Measurements from ENCODE around the gene C6orf89.
"Not testable (repeated sequence)": the region's sequence is repeated elsewhere in the genome, so short reads cannot be mapped to it uniquely, and the experiment has no call there.

Gene C6orf89

DNA sequence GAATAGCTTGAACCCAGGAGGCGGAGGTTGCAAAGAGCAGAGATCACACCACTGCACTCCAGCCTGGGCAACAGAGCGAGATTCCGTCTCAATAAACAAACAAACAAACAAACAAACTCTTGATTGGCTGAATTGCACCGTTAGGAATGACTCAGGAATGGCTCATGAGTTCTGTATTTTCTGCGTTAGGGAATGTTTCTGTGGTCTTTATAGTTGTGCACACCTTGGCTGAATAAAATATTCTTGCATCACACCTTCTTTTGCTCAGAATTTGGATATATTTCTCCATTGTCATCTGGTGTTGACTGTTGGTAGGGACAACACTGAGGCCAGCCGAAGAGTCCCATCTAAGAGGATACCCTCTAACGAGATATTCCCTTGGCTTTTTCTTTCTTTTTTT, 49.1 kb downstream of the C6orf89 start:
- no peak overlapping the region for H3K27ac ChIP-seq
- H3K9me3 ChIP-seq (ENCODE audit: low read depth, low read length) = no peaks in the 10 kb centered on the region
- TF ChIP-seq FOXP2 (optimal IDR thresholded peaks at IDR 0.05; ENCODE audit: control extremely low read depth, extremely low read length, insufficient read depth) = no peak
- no peak for TF ChIP-seq POLR2AphosphoS5 (IDR thresholded peaks at IDR 0.05; ENCODE audit: borderline replicate concordance, low read depth, low read length)
- TF ChIP-seq EZH2 (IDR thresholded peaks at IDR 0.05) = no peak

DNA sequence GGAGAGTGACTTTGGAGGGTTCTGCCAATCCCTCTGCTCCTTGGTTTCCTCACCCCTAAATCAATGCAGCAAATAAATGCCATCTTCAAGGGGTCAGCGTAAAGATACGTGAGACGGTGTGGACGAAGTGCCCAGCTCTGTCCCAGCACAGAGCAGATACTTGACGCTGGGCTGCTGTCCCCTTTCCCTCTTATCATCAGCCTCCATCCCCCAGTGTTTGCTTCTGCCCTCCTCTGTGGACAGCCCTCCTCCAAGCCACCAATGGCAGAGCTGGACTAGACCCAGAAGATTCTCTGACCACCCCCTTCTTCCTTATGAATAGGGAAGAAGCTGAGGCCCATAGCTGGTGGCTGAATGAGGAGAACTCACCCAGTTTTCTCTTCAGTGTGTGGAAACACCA, 51.1 kb downstream of the C6orf89 start:
- Histone ChIP-seq H3K27ac (no peak overlapping the region), H3K36me3 (ENCODE audit: insufficient read depth, low read length) (no peaks in the 10 kb centered on the region), H3K9me3 (ENCODE audit: low read depth, low read length) (no peaks in the 10 kb centered on the region), H3K4me3 (no peak overlapping the region), H3K9ac (ENCODE audit: insufficient read length) (no peak overlapping the region)
- no peak for DNase-seq (ENCODE audit: low read depth, low spot score)
- TF ChIP-seq POLR2AphosphoS5 (IDR thresholded peaks at IDR 0.05; ENCODE audit: borderline replicate concordance, low read depth, low read length) (no peak), FOXP2 (optimal IDR thresholded peaks at IDR 0.05; ENCODE audit: control extremely low read depth, extremely low read length, insufficient read depth) (no peak), EZH2 (IDR thresholded peaks at IDR 0.05) (no peak)

More for the DNA sequence above, 49.1 kb downstream of the C6orf89 start:
- no peak for DNase-seq (ENCODE audit: low read depth, low spot score)
- Histone ChIP-seq H3K4me3 (no peak overlapping the region), H3K9ac (ENCODE audit: insufficient read length) (no peak overlapping the region), H3K36me3 (ENCODE audit: insufficient read depth, low read length) (no peaks in the 10 kb centered on the region)

DNA sequence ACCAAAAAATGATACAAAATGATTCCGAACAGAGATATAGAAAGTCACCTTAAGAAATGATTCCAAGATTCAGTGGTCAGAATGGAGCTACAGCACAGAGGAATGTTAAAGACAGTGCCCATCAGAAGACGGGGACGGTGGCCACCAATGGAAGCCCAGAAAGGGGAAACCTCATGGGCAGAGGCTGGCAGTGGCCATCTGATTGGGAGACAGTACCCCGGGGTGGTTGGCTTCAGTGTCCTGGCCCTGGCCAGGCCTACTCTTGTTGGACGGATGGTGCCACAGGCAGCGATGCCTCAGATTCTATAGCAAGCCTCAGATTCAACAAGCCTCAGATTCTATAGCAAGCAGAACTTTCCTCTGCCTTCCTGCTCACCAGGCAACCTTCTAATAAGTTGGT, 52.1 kb downstream of the C6orf89 start:
- no peak overlapping the region for H3K4me3 ChIP-seq
- TF ChIP-seq FOXP2 (optimal IDR thresholded peaks at IDR 0.05; ENCODE audit: control extremely low read depth, extremely low read length, insufficient read depth) = no peak
- TF ChIP-seq EZH2 (IDR thresholded peaks at IDR 0.05) = no peak
- no peak for TF ChIP-seq POLR2AphosphoS5 (IDR thresholded peaks at IDR 0.05; ENCODE audit: borderline replicate concordance, low read depth, low read length)
- DNase-seq (ENCODE audit: low read depth, low spot score) = no peak

DNA sequence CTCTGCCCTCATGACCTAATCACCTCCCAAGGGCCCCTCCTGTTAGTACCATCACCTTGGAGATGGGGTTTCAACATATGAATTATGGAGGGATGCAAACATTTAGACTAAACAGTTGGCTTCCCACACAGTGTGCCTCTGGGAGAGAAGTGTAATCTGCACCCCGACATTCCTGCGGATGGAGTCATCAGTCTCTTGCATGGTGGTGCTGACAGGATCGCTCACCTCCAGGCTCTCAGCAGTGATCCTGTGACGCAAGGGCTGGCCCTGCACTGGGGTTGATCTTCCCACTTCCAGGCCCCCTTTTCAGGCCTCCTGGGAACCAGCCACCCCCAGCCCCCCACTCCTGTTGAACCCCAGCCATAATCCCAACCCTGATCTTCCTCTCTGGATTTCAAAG, 52.8 kb downstream of the C6orf89 start:
- H3K27ac ChIP-seq = no peak overlapping the region
- DNase-seq (ENCODE audit: low read depth, low spot score) = no peak
- no peaks in the 10 kb centered on the region for H3K36me3 ChIP-seq (ENCODE audit: insufficient read depth, low read length)

More for the DNA sequence above, 52.1 kb downstream of the C6orf89 start:
- H3K9me3 ChIP-seq (ENCODE audit: low read depth, low read length) = no peaks in the 10 kb centered on the region
- H3K27ac ChIP-seq = no peak overlapping the region
- H3K9ac ChIP-seq (ENCODE audit: insufficient read length) = no peak overlapping the region
- H3K36me3 ChIP-seq (ENCODE audit: insufficient read depth, low read length) = no peaks in the 10 kb centered on the region

DNA sequence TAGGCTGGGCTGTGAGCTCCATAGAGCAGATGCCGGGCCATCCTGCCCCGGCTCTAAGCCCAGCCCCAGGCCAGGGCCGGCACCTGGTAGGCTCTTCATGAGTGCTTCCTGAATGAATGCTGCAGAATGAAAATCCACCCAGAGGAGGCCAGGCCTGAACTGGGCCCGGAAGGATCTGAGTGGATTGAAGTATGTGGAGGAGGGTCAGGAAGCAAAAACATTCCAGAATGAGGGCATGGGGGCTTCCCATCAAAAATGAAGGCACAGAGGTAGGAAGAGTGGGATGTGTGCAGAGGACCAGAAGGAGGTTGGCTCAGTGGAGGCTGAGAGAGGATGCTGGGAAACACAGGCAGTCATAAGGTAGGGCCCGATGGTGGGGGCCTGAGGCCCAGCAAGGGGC, 53.3 kb downstream of the C6orf89 start:
- DNase-seq (ENCODE audit: low read depth, low spot score); H3K36me3 ChIP-seq (ENCODE audit: insufficient read depth, low read length); H3K9me3 ChIP-seq (ENCODE audit: low read depth, low read length); H3K9ac ChIP-seq (ENCODE audit: insufficient read length); H3K27ac ChIP-seq; H3K4me3 ChIP-seq: not testable (repeated sequence)

More for the DNA sequence above, 52.8 kb downstream of the C6orf89 start:
- H3K4me3 ChIP-seq = no peak overlapping the region
- TF ChIP-seq EZH2 (IDR thresholded peaks at IDR 0.05) (no peak), POLR2AphosphoS5 (IDR thresholded peaks at IDR 0.05; ENCODE audit: borderline replicate concordance, low read depth, low read length) (no peak), FOXP2 (optimal IDR thresholded peaks at IDR 0.05; ENCODE audit: control extremely low read depth, extremely low read length, insufficient read depth) (no peak)
- no peak overlapping the region for H3K9ac ChIP-seq (ENCODE audit: insufficient read length)
- H3K9me3 ChIP-seq (ENCODE audit: low read depth, low read length) = no peaks in the 10 kb centered on the region

DNA sequence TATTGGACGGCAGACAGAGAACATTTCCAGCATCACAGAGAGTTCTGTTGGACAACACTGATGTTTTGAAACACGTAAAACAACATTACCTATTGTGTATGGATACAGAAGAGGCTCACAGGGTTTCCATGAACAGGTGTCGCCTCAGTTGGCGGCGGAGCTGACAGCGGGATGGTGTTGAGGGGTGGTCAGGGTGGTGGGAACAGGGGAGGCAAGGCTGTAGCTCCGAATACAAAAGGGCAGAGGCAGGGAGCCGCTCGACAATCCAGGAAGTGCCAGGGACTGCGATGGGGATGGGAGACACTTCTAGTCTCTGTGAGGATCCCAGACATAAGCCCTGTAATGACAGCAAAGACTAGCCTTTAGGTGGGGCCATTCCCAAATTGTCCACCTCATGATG, 54.3 kb downstream of the C6orf89 start:
- no peaks in the 10 kb centered on the region for H3K36me3 ChIP-seq (ENCODE audit: insufficient read depth, low read length)
- H3K4me3 ChIP-seq = no peak overlapping the region
- no peaks in the 10 kb centered on the region for H3K9me3 ChIP-seq (ENCODE audit: low read depth, low read length)
- H3K9ac ChIP-seq (ENCODE audit: insufficient read length) = no peak overlapping the region
- TF ChIP-seq POLR2AphosphoS5 (IDR thresholded peaks at IDR 0.05; ENCODE audit: borderline replicate concordance, low read depth, low read length) = no peak
- no peak overlapping the region for H3K27ac ChIP-seq
- DNase-seq (ENCODE audit: low read depth, low spot score) = no peak

DNA sequence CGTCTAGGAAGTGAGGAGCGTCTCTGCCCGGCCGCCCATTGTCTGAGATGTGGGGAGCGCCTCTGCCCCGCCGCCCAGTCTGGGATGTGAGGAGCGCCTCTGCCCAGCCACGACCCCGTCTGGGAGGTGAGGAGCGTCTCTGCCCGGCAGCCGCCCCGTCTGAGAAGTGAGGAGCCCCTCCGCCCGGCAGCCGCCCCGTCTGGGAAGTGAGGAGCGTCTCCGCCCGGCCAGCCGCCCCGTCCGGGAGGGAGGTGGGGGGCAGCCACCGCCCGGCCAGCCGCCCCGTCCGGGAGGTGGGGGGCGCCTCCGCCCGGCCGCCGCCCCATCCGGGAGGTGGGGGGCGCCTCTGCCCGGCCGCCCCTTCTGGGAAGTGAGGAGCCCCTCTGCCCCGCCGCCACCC, 55.8 kb downstream of the C6orf89 start:
- H3K36me3 ChIP-seq (ENCODE audit: insufficient read depth, low read length); H3K4me3 ChIP-seq; DNase-seq (ENCODE audit: low read depth, low spot score); H3K9ac ChIP-seq (ENCODE audit: insufficient read length); H3K27ac ChIP-seq; H3K9me3 ChIP-seq (ENCODE audit: low read depth, low read length): not testable (repeated sequence)

DNA sequence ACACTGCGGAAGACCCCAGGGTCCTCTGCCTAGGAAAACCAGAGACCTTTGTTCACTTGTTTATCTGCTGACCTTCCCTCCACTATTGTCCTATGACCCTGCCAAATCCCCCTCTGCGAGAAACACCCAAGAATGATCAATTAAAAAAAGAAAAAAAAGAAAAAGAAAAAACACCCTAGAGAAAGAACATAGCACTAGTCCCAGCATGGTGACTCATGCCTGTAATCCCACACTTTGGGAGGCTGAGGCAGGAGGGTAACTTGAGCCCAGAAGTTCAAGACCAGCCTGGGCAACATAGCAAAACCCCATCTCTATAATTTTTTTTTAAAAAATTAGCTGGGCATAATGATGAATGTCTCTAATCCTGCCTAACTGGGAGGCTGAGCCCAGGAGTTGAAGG, 56.6 kb downstream of the C6orf89 start:
- not testable (repeated sequence) for DNase-seq (ENCODE audit: low read depth, low spot score); H3K9ac ChIP-seq (ENCODE audit: insufficient read length); H3K4me3 ChIP-seq; H3K27ac ChIP-seq; H3K36me3 ChIP-seq (ENCODE audit: insufficient read depth, low read length); H3K9me3 ChIP-seq (ENCODE audit: low read depth, low read length)

DNA sequence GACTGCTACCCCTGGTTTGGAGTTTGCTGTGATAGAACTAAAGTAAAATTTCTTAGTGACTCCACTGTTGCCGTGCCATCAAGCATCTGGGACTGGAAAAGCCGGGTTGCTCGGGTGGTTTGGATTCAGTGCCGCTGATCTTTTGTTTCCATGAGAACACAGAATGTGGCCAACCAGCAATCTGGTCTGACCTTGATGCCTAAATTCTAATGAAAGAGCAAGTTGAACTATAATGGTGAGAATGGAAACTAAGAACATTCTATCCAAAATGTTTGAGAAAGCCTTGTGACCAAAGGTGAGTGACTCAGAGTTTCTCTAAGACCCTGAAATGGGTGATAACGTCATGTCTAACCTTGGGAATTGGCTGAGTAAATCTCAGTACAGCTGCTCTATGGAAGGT, 58.9 kb downstream of the C6orf89 start:
- DNase-seq (ENCODE audit: low read depth, low spot score) = no peak
- H3K36me3 ChIP-seq (ENCODE audit: insufficient read depth, low read length) = no peaks in the 10 kb centered on the region
- H3K9ac ChIP-seq (ENCODE audit: insufficient read length) = no peak overlapping the region
- H3K9me3 ChIP-seq (ENCODE audit: low read depth, low read length) = no peaks in the 10 kb centered on the region
- H3K4me3 ChIP-seq = no peak overlapping the region
- H3K27ac ChIP-seq = no peak overlapping the region
- TF ChIP-seq EZH2 (IDR thresholded peaks at IDR 0.05) (no peak), POLR2AphosphoS5 (IDR thresholded peaks at IDR 0.05; ENCODE audit: borderline replicate concordance, low read depth, low read length) (no peak), FOXP2 (optimal IDR thresholded peaks at IDR 0.05; ENCODE audit: control extremely low read depth, extremely low read length, insufficient read depth) (no peak)

DNA sequence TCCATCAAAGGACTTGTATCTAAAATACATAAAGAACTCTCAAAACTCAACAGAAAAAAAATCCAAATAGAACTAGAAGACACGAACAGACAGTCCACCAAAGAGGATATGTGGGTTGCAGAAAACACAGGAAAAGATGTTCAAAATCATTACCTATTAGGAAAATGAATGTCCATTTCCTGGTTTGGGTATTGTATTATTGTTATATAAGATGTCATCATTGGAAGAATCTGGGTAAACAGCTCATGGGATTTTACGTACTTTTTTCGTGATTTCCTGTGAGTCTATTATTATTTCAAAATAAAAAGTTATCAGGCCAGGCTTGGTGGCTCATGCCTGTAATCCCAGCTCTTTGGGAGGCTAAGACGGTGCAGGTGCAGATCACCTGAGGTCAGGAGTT, 59.5 kb downstream of the C6orf89 start:
- DNase-seq (ENCODE audit: low read depth, low spot score) = no peak
- Histone ChIP-seq H3K27ac (no peak overlapping the region), H3K4me3 (no peak overlapping the region), H3K36me3 (ENCODE audit: insufficient read depth, low read length) (no peaks in the 10 kb centered on the region), H3K9me3 (ENCODE audit: low read depth, low read length) (no peaks in the 10 kb centered on the region), H3K9ac (ENCODE audit: insufficient read length) (no peak overlapping the region)
- TF ChIP-seq FOXP2 (optimal IDR thresholded peaks at IDR 0.05; ENCODE audit: control extremely low read depth, extremely low read length, insufficient read depth) = no peak
- TF ChIP-seq EZH2 (IDR thresholded peaks at IDR 0.05) = no peak
- no peak for TF ChIP-seq POLR2AphosphoS5 (IDR thresholded peaks at IDR 0.05; ENCODE audit: borderline replicate concordance, low read depth, low read length)

All from SK-N-MC (cell line).